GM19099 (cell line): Measurements from ENCODE around the gene KRTDAP.

Source experiments
- POLR2A ChIP-seq: IDR thresholded peaks from 3 replicates; pipeline ENCODE4 v1.6.1; 2011; ENCODE audit warnings: low read depth; ENCODE audit not compliant: insufficient read length; ENCODE audit errors: extremely low read depth

The KRTDAP gene

GRCh38 chr19:35447606-35448469 lies 42.4 kb downstream of the KRTDAP start, which contains the start of gene FFAR2:
FFAR2 (plus strand) TSS chr19:35448257; CDS start chr19:35449715, 1,458 bp downstream.
- no peak for TF ChIP-seq POLR2A

GRCh38 chr19:35445826-35446593 lies 44.3 kb downstream of the KRTDAP start:
- no peak for TF ChIP-seq POLR2A

GRCh38 chr19:35444735-35445134 lies 45.5 kb downstream of the KRTDAP start:
- TF ChIP-seq POLR2A, result no peak

DNA sequence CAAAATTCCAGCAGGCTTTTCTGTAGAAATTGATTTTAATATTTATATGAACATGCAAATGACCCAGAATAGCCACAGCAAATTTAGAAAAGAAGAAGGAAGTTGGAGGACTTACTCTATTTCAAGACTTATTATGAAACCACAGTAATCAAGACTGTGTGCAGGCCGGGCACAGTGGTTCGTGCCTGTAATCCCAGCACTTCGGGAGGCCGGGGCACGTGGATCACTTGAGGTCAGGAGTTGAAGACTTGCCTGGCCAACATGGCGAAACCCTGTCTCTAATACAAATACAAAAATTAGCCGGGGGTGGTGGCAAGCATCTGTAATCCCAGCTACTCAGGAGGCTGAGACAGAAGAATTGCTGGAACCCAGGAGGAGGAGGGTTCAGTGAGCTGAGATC lies 48.2 kb downstream of the KRTDAP start:
- no peak for TF ChIP-seq POLR2A

DNA sequence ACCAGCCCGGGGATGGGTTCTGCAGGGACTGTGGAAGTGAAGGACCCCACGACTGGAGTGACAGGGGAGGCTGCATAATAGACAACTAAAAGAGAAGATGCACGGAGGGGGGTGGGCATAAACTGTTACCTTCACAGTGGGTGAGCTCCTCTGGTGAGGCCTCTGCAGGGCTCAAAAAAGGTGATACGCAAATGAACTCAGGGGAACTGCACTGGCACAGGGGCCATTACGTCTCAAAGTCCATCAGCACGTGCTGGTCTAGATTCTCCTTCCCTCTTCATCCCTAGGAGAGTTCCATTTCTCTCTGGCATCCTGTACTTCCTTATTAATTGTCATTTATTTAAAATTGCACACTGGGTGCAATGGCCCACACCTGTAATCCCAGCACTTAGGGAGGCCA lies 50.3 kb downstream of the KRTDAP start:
- no peak for TF ChIP-seq POLR2A

- TF ChIP-seq POLR2A, result no peak
Measured at GRCh38 chr19:35438527-35438926, 51.7 kb downstream of the KRTDAP start.

- TF ChIP-seq POLR2A, result no peak
Measured at GRCh38 chr19:35438096-35438495, 52.2 kb downstream of the KRTDAP start.

DNA sequence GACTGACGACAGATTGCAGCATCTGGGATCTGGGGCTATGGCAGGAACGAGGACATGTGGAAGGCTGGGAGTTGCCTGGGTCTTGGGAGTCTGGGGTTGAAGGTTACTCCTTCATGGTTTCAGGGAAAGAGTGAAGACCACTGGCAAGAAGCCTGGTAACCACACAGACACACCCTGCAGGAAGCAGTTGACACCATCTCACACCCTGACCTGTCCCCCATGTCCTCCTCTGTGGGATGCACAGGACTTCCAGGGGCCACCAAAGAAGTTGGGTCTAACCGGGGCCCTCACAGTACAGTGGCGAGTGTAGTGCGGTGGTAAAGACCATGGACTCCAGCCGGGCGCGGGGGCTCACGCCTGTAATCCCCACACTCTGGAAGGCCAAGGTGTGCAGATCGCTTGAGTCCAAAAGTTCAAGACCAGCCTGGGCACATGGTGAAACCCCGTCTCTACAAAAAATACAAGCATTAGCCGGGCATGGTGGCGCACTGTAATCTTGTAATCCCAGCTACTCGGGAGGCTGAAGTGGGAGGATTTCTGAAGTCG lies 52.8 kb downstream of the KRTDAP start:
- TF ChIP-seq POLR2A, result no peak
